Measurements from ENCODE around the gene FOXI1. TPM values are rescaled to one million over a fixed set of nuclear protein-coding genes. Genes with fewer than 3 reads are reported as not detected.

The FOXI1 gene
- total RNA-seq, 1 experiment from 2014 or later, result 0.59 TPM

DNA sequence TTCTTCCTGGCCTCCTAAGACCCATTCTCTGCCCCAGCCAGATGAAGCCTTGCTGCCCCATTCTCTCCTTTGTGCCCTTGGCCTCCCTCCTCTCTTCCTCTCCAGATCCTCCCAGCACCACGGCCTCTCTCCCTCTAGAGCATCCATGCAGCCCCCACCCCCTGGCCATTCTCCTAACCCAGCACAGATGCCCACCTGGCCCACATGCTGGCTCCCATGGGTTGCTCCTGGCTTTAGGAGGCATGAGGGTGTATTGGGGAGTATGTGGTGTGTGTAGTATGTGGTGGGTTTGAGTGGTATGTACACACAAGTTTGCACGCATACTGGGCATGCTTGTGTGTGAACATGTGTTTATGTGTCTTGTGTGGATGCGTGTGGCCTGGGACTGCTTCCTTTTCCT lies 47.1 kb downstream of the FOXI1 start:
- Histone ChIP-seq H3K27me3 (no peaks in the 10 kb centered on the region), H3K4me3 (no peak overlapping the region), H3K9me3 (no peaks in the 10 kb centered on the region), H3K36me3 (no peaks in the 10 kb centered on the region)
- DNase-seq, result no peak

DNA sequence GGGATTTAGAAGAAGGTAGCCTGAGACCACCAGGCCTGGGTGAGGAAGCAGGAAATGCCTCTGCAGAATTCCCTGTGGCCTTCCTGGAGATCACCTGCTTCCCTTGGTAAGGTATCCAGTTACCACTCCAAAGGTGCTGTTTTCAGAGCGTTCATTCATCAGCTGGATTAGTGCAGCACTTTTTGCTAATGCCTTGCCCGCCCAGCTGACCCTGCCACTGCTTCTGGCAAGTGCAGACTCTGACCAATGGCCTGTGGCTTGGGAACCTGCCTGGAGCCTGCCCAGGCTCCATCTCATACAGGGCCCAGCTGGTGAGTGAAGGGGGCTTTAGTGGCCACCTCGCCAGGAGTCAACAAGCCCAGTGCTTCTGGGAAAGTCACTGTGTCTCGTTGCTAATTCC lies 48.6 kb downstream of the FOXI1 start:
- DNase-seq, result no peak
- Histone ChIP-seq H3K9me3 (no peaks in the 10 kb centered on the region), H3K4me3 (no peak overlapping the region), H3K27me3 (no peaks in the 10 kb centered on the region), H3K36me3 (no peaks in the 10 kb centered on the region)

DNA sequence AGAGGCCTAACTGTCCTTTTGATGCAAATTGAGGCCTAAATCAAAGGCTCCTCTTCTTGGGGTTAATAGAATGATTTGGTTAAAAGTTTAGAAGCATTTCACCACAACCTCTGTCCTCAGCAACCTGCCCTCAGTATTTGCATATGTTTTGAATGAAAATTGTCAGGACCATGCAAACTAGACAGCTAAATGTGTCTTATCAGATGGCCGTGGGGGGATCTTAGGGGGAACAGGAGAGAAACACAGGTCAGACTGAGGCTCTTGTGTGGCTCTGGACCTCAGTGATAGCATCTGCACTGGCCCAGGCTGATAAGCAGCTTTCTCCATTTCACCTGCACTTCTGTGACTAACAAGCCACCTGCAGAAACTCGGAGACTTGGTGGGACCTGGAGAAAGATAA lies 49.0 kb downstream of the FOXI1 start:
- H3K27me3 ChIP-seq, result no peaks in the 10 kb centered on the region
- no peak for DNase-seq
- no peaks in the 10 kb centered on the region for H3K36me3 ChIP-seq
- H3K9me3 ChIP-seq, result no peaks in the 10 kb centered on the region
- no peak overlapping the region for H3K4me3 ChIP-seq

DNA sequence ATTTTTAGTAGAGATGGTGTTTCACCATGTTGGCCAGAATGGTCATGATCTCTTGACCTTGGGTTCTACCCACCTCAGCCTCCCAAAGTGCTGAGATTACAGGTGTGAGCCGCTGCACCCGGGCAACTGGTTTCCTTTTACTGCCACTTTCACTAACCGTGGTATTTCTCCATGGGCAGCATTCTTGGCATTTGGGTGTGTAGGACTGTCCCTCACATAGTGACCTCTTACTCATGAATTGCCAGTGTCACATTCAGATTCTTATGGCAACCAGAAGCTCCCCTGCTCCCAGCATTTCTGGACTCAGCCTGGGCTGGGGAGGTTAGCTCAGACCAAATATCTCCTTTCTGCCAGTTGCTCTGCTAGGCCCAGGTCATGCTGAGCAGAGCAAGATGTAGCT lies 50.1 kb downstream of the FOXI1 start:
- Histone ChIP-seq H3K27me3 (no peaks in the 10 kb centered on the region), H3K36me3 (no peaks in the 10 kb centered on the region), H3K4me3 (no peak overlapping the region), H3K9me3 (no peaks in the 10 kb centered on the region)
- no peak for DNase-seq

DNA sequence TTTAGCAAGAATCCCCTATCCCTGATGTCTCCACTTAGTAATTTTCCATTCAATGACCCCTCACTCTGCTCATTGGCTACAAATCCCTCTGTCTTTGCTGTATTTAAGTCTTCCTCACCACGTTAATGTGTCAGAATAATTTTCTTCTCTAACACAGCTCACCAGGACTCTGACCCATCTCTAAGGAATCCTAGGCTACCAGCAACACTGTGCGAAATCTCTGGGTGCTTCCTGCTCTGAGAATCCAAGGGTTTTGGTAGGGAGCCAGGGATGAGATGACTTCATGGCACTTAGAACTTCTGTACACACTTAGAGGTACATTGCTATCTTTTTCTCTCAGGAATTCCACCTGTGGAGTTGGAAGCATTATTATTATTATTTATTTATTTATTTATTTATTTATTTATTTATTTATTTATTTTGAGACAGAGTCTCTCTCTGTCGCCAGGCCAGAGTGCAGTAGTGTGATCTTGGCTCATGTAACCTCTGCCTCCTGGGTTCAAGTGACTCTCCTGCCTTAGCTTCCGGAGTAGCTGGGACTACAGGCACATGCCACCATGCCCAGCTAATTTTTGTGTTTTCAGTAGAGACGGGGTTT lies 53.5 kb downstream of the FOXI1 start:
- Histone ChIP-seq H3K36me3 (no peaks in the 10 kb centered on the region), H3K4me3 (no peak overlapping the region), H3K27me3 (no peaks in the 10 kb centered on the region), H3K9me3 (no peaks in the 10 kb centered on the region)
- peak; percentile 82 for DNase-seq

Other genes with a start within 250 kb of the FOXI1 start
- 7.8 and 14.4 TPM in 2 replicates for gene INSYN2B, start 125.4 kb upstream of the FOXI1 start, total RNA-seq (2014; rRNA removed; shearing (Covaris generic); ENCODE audit: low replicate concordance)
- gene C5orf58, start 127.1 kb downstream of the FOXI1 start, total RNA-seq (2014; rRNA removed; shearing (Covaris generic); ENCODE audit: low replicate concordance), result not detected in 2 replicates
- not detected in 2 replicates for gene LCP2, start 191.9 kb downstream of the FOXI1 start, total RNA-seq (2014; rRNA removed; shearing (Covaris generic); ENCODE audit: low replicate concordance)

Measured in MG63 (cell line).